Left ventricle myocardium superior (tissue), 1 donor: ENCODE data around the gene NEURL3. TPM values are rescaled to one million over a fixed set of nuclear protein-coding genes. Genes with fewer than 3 reads are reported as not detected.

Experiments
- ATAC-seq: fragments of 200-7000 bp; cut with Tn5 transposase; one replicate; pipeline ENCODE4 v1.9.1; 2020; ENCODE audit warnings: mild to moderate bottlenecking, moderate library complexity
- DNase-seq: peaks from one replicate; pipeline ENCODE4 v3.0.0-alpha.2; 2020
- intact Hi-C: fragments of 100-400 bp; cut with micrococcal nuclease; formaldehyde crosslinking; loops from one replicate; pipeline ENCODE4 v1.11.0; 2022
- total RNA-seq: library from RNA; stranded (reverse); fragmentation: NEBNext Ultra II Directional; extraction: Animal tissue kit (Norgen Biotek cat#: 25700); gene quantifications from one replicate; pipeline ENCODE4 v1.2.1, GENCODE V29; 2021
- donor health status: DM: no; HTN: yes; CAD: no; lungs with severe emphysema.

The NEURL3 gene
- total RNA-seq, 1 donor from 2014 or later: not detected

GRCh38 chr2:96529376-96530143 lies 24.4 kb upstream of the NEURL3 start:
- intact Hi-C loops: no loop called here
- DNase-seq: peak; percentile 25
- no peak for ATAC-seq

DNA sequence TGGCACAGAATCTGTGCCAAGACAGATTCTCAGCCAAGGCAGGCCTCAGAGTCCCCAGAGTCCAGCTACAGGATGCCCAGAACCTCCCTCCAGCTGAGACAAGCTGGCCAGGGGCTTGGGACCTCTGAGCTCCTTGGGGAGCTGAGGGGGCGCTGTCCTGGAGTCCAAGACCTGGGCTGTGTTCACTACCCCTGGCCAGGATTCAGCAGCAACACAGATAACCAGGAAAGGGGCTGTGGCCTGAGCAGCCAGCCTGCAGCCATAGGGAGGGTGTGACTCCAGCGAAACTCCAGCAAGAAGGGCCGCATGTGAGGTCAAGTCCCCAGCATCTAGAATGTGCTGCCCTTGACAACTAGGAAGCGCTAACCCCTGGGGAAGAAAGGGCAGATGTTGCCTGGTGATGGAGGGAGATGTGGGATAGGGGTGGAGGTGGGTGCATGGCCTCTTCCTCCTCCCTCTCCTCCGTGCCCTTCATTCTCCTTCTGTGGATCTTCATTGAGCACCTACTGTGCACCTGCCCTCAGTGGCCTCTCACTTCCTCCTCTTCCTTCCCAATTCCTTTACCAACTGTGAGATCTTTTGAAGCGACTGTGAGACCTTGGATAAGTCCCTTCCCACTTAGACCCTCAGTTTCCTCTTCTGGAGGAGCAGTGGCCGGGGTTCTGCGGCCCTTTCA lies 23.7 kb upstream of the NEURL3 start:
- intact Hi-C loops: no loop called here
- ATAC-seq (peak; percentile 5), DNase-seq (peak; percentile 40)

DNA sequence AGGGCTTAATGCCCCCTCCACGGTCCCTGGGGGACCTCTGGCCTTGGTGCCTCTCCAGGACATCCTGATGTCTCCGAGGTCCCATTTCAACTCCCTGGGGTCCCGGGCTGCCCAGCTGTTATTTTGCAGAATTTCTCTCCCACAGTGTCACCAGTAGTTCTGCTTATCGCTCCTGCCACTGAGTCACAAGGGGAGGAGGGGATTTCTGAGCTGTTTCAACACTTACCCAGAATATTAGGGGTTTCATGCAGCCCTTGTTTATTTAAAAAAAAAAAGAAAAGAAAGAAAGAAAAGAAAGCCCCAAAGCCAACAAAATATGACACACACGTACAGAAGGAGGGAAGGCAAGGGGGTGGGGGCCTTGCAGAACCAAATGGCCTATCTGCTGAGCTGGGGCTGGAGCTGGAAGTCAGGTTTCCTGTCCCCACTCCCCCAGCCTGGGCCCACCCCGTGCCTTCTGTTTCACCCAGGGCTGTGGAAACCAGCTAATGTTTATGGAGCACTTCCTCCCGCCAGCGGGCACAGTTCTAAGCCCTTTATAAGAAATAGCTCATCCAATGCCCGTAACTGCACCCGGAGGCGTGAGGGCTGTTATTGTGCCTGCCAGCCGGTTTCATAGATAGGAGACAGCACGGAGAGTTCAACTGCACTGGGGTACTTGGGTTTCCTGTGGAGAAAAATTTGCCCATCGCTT lies 23.0 kb upstream of the NEURL3 start:
- ATAC-seq: peak; percentile 16
- intact Hi-C loops: no loop called here

GRCh38 chr2:96527286-96528005 lies 22.3 kb upstream of the NEURL3 start:
- intact Hi-C loops: no loop called here
- DNase-seq: peak; percentile 62
- peak; percentile 16 for ATAC-seq

More for the DNA sequence above, 23.0 kb upstream of the NEURL3 start:
- peak; percentile 70 for DNase-seq

DNA sequence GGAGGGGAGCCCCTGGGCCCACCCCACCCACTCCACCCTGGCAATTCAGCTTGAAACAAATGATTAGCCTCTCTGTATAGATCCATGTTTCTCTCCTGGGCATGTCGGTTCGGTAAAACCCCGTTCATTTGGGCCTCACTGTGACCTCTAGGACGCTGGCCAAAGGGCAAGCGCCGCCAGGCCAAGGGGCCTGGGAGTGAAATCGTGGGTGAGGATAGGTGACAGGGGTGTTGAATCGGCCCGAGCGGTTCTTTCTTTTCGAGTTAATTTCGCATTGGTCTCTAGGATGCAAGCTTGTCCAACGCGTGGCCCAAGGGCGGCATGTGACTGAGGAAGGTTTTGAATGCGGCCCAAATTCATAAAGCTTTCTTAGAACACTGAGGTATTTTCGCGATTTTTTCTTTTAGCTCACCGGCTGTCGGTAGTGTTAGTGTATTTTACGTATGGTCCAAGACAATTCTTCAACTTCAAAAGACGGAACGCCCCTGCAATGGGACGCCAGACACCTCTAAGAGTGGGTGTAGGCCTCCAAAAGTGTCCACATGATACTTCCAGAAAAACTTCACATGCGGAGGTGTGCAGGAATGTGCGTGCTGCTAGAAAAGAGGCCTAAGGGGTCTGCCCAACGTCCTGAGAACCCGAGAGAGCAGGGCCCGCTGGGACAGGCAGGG lies 21.6 kb upstream of the NEURL3 start:
- no peak for ATAC-seq

DNA sequence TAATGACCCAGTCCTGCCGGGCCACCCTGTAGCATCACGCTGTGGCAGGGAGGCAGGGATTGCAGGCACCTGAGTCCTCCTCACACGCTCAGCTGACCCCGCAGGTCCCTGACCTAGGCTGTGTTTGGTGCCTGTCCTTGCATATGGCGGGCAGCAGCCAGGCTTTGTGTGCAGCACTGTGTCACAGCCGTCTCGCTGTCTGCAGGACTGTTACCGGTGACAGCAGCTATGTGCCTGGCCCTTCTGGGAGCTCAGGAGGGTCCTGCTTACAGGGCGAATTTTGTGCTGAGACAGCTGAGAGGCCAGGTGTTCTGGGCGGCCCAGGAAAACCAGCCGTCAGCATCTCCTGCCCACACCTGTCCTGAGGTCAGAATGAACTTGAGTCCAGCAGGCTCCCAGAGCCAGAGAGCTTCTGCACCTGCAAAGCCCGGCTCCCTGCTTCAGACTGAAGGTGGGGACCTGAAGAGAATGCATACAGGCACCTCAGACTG lies 21.0 kb upstream of the NEURL3 start:
- intact Hi-C loops: no loop called here
- ATAC-seq: no peak
- DNase-seq: peak; percentile 19

More for the DNA sequence above, 21.6 kb upstream of the NEURL3 start:
- no peak for DNase-seq
- intact Hi-C loops: no loop called here

GRCh38 chr2:96525211-96525507 lies 20.0 kb upstream of the NEURL3 start:
- intact Hi-C loops: no loop called here
- ATAC-seq (no peak), DNase-seq (no peak)

GRCh38 chr2:96524482-96525210 lies 19.5 kb upstream of the NEURL3 start:
- intact Hi-C loops: no loop called here
- ATAC-seq (no peak), DNase-seq (peak; percentile 19)

DNA sequence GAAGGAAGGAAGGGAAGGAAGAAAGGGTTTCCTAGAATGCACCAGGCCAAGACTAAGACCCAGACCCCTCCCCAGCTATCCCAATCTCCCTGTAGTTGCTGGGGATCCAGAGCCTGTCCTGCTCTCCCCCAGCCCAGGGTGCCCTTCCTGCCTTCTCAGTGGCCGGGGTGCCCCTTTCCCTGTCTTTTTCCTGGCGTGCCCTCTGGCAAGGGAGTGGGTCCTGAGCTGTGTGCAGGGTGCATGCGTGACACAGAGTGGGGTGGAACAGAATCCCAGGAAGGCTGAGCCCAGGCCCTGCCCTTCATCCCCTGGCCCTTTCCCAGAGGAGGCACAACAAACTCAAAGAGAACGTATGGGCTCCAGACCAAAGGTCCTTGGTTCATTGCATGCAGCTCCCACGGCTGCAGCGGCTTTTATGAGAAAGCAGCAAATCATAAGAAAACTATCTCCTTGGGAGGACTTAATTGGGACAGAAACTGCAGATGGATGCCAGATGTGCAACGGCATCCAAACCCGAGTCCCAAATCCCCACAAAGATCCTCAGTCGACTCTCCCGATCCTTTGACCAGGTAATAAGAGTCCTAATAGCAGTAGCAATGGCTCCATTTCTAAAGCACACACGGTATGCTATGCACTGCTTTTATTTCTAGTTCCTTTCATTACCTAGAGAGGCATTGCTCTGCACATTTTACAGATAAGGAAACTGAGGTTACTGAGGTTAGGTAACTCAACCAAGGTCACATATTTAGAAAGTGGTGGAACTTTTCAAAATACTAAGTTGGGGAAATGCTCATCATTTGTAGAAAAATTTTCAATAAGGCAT lies 18.7 kb upstream of the NEURL3 start:
- DNase-seq (peak; percentile 17), ATAC-seq (no peak)
- intact Hi-C loops: no loop called here

GRCh38 chr2:96522304-96523203 lies 17.4 kb upstream of the NEURL3 start:
- intact Hi-C loops: no loop called here
- DNase-seq (peak; percentile 21), ATAC-seq (no peak)

- intact Hi-C loops: no loop called here
- no peak for ATAC-seq
- DNase-seq: no peak
Measured at GRCh38 chr2:96521219-96521618, 16.1 kb upstream of the NEURL3 start.

GRCh38 chr2:96520697-96521096 lies 15.5 kb upstream of the NEURL3 start:
- DNase-seq (no peak), ATAC-seq (no peak)
- intact Hi-C loops: no loop called here

GRCh38 chr2:96520231-96520630 lies 15.1 kb upstream of the NEURL3 start:
- DNase-seq (no peak), ATAC-seq (no peak)
- intact Hi-C loops: no loop called here

GRCh38 chr2:96517079-96517478 lies 11.9 kb upstream of the NEURL3 start:
- no peak for DNase-seq
- intact Hi-C loops: no loop called here
- ATAC-seq: no peak

GRCh38 chr2:96514521-96514920 lies 9.4 kb upstream of the NEURL3 start:
- intact Hi-C loops: no loop called here
- no peak for DNase-seq
- no peak for ATAC-seq

- ATAC-seq: no peak
- DNase-seq: no peak
- intact Hi-C loops: no loop called here
Measured at GRCh38 chr2:96512341-96512740, 7.2 kb upstream of the NEURL3 start.

DNA sequence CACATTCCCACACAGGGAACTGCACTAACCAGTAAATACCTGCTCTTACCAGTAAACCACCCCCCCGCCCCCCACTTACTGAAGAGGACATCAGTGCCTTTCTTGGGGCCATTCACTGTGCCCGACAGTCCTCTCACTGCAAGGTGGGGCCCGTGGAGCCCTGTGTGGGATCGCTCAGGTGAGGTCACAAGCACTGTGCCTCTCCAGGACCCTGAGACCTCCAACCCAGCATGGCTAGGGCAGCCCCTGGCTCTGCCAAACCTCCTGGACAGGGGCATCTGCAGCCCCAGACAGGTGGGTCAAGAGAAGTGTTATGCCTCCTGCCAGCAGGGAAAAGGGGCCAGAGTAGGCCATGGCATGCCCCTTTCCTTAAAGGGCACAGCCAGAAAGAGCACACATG lies 6.7 kb upstream of the NEURL3 start:
- intact Hi-C loops: no loop called here
- DNase-seq (no peak), ATAC-seq (no peak)
